Activated CD4-positive, alpha-beta T cell treated with anti-CD3 and anti-CD28 coated beads, Interleukin-2, amount 10 ng/mL, durations not matched to agents 7 days and 5 days (primary cell): ENCODE results near the gene TXNDC11. TPM values are rescaled to one million over a fixed set of nuclear protein-coding genes. Genes with fewer than 3 reads are reported as not detected.

Experiments
- CTCF ChIA-PET: fragments of 350-600 bp; sonication (Branson Sonifier 250); formaldehyde crosslinking; loops from one replicate; lab custom pipeline; 2021; ENCODE audit warnings: antibody characterized with exemption; lab: Charles Lee
- POLR2A ChIA-PET: fragments of 350-600 bp; sonication (Branson Sonifier 250); formaldehyde crosslinking; loops from one replicate; lab custom pipeline; 2021; ENCODE audit warnings: antibody characterized with exemption; lab: Charles Lee
- DNase-seq: peaks from one replicate; pipeline ENCODE4 v3.0.0-alpha.2; 2020
- H3K27ac Mint-ChIP-seq: one replicate; pipeline ENCODE4 v1.8.0; 2021; ENCODE audit warnings: mild to moderate bottlenecking, moderate library complexity, mixed read lengths
- H3K27me3 Mint-ChIP-seq: one replicate; pipeline ENCODE4 v1.8.0; 2021; ENCODE audit warnings: mixed read lengths
- H3K36me3 Mint-ChIP-seq: one replicate; pipeline ENCODE4 v1.8.0; 2021; ENCODE audit warnings: low read depth, mixed read lengths
- H3K4me1 Mint-ChIP-seq: one replicate; pipeline ENCODE4 v1.8.0; 2021; ENCODE audit warnings: mixed read lengths
- H3K4me3 Mint-ChIP-seq: one replicate; pipeline ENCODE4 v1.8.0; 2021; ENCODE audit warnings: mild to moderate bottlenecking, moderate library complexity, mixed read lengths
- H3K9me3 Mint-ChIP-seq: one replicate; pipeline ENCODE4 v1.8.0; 2021; ENCODE audit warnings: mixed read lengths
- total RNA-seq, 2 experiments: library from RNA; stranded (reverse); gene quantifications; one replicate each; pipeline ENCODE4 v1.2.3, GENCODE V29; 2021

TXNDC11 gene
- total RNA-seq, 2 experiments from 2014 or later, result 38.5 to 42.7 TPM

DNA sequence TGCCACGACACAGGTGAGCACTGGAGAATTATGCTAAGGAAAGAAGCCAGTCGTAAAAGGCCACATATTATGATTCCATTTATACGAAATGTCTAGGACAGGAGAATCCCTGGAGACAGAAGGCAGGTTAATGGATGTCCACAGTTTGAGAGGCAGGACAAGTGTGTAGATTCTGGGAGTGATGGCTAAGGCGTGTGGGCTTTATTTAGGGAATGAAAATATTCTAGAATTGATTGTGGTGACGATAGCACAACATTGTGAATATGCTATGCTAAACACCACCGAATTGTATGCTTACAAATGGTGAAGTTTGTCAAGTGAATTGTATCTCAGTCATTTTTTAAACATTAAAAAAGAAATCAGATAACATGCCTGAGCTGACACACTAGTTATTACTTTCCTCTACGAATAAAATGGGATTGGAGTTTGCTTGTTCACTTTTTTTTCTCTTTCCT, 5.3 kb upstream of the TXNDC11 start:
- Mint-ChIP-seq H3K4me3 (no peak overlapping the region), H3K4me1 (peaks cover 22% of the 10 kb centered on the region), H3K27ac (peak overlapping the region; percentile 60), H3K27me3 (no peaks in the 10 kb centered on the region), H3K36me3 (peaks cover 28% of the 10 kb centered on the region), H3K9me3 (no peaks in the 10 kb centered on the region)
- DNase-seq, result no peak
- ChIA-PET CTCF (interaction anchor here (1.6 kb wide), 1 partner anchor 49 kb away, joined by 6 read pairs; the partner anchor contains the start of gene ZC3H7A), POLR2A (interaction anchor here (0.6 to 0.7 kb wide), 2 partner anchors 11 to 320 kb away, joined by 3 read pairs; no protein-coding TSS in a partner anchor)

DNA sequence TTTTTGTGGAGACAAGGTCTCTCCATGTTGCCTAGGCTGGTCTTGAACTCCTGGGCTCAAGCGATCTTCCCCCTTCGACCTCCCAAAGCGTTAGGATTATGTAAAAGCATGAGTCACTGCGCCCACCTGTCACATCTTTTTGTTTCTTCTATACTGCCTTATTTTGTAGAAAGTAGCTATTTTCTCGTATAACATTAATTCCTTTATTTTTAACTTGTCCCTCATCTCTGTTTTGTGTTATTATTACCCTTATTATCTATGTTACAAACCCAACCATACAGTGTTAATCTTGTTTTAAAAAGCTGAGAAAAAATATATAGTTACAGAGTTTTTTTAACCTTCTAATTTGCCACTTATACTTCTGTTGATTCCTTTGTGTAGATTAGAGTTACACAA, 1.4 kb upstream of the TXNDC11 start:
- peak overlapping the region; percentile 95 for H3K4me3 Mint-ChIP-seq
- DNase-seq, result no peak
- CTCF ChIA-PET, result interaction anchor here (0.6 to 1.3 kb wide), 4 partner anchors 32 to 780 kb away, joined by 3 to 7 read pairs (median 4); no protein-coding TSS in a partner anchor
- H3K4me1 Mint-ChIP-seq, result peaks cover 46% of the 10 kb centered on the region
- peak overlapping the region; percentile 97 for H3K27ac Mint-ChIP-seq
- H3K9me3 Mint-ChIP-seq, result no peaks in the 10 kb centered on the region
- H3K27me3 Mint-ChIP-seq, result no peaks in the 10 kb centered on the region
- POLR2A ChIA-PET, result no interaction called here
- peaks cover 17% of the 10 kb centered on the region for H3K36me3 Mint-ChIP-seq

DNA sequence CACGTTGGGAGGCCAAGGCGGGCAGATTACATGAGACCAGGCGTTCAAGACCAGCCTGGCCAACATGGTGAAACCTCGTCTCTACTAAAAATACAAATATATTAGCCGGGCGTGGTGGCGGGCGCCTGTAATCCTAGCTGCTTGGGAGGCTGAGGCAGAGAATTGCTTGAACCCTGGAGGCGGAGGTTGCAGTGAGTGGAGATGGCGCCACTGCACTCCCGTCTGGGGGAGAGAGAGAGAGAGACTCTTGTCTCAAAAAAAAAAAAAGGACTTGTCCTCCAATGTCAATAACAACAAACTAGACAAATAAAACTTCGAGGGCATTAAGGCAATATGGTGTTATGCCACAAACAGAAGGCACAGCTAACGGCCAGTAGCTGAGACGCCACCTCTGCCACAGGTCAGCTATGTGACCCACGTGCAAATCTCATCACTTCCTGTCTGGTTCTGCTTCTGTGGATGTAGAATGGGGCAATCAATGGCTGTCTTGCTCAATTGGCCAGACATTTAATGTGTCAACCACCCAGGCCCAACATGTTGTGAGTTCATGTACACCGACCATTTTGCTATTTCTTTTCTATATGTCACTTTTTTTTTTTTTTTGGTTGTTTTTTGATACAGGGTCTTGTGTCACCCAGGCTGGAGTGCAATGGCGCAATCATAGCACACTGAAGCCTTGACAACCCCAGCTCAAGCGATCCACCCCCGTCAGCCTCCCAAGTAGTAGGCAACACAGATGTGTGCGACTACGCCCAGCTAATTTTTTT, 834 bp upstream of the TXNDC11 start:
- Mint-ChIP-seq H3K36me3 (peaks cover 19% of the 10 kb centered on the region), H3K4me1 (peaks cover 49% of the 10 kb centered on the region), H3K27me3 (no peaks in the 10 kb centered on the region), H3K27ac (peak overlapping the region; percentile 97), H3K4me3 (peak overlapping the region; percentile 95), H3K9me3 (no peaks in the 10 kb centered on the region)
- peak; percentile 20 for DNase-seq
- ChIA-PET POLR2A (interaction anchor here (0.8 to 1.3 kb wide), 2 partner anchors 27 to 54 kb away, joined by 3 to 6 read pairs; partner anchors contain the start of gene ZC3H7A), CTCF (interaction anchor here (0.6 to 1.5 kb wide), 9 partner anchors 10 to 780 kb away, joined by 3 to 10 read pairs (median 5); partner anchors contain the start of gene ZC3H7A)

DNA sequence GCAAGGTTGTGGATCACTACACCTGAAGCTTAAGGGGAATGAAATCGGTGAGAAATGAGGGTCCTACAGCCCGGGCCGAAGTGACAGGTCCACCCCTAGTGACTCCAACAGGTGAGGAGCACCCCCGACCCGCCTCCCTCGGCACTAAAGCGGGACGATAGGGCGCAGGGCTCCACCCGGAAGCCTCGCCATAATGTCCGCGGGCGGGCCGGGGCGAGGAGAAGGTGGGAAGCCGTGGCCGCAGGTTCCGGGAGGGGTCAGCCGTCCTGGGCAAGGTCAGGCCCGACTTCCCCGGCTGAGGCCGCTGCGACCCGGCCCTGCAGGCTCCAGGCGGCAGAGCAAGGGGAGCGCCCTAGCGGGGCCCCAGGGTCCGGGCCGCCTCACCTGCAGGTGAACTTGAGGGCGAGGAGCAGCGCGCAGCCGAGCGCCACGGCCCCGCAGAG, 543 bp downstream of the TXNDC11 start:
- Mint-ChIP-seq H3K27me3 (no peaks in the 10 kb centered on the region), H3K27ac (peak overlapping the region; percentile 95), H3K9me3 (no peaks in the 10 kb centered on the region), H3K36me3 (peaks cover 23% of the 10 kb centered on the region), H3K4me1 (peaks cover 53% of the 10 kb centered on the region), H3K4me3 (peak overlapping the region; percentile 95)
- peak; percentile 57 for DNase-seq
- CTCF ChIA-PET, result interaction anchor here (0.6 to 1.6 kb wide), 10 partner anchors 11 to 788 kb away, joined by 3 to 10 read pairs (median 4); partner anchors contain the start of gene ZC3H7A
- POLR2A ChIA-PET, result interaction anchor here (1.3 kb wide), 1 partner anchor 55 kb away, joined by 6 read pairs; the partner anchor contains the start of gene ZC3H7A

DNA sequence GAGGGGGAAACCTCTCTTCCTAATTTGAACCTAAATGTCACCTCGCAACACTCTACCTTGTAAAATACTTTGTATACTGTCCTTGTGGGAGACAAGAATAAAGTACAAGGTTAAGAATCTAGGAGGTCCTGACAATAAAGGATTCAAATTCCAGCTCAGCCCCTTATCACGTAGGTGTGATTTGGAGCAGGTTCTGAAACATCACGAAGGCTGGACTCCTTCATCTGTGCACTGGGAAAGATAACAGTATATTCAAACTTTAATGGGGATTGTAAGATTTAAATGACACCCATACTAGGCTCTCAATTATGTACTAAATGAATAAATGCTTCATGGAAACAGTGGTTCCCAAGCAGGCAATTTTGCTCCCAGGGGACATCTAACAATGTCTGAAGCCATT, 2.1 kb downstream of the TXNDC11 start:
- no peaks in the 10 kb centered on the region for H3K27me3 Mint-ChIP-seq
- POLR2A ChIA-PET, result no interaction called here
- no peak for DNase-seq
- H3K9me3 Mint-ChIP-seq, result no peaks in the 10 kb centered on the region
- peak overlapping the region; percentile 95 for H3K4me3 Mint-ChIP-seq
- H3K36me3 Mint-ChIP-seq, result peaks cover 36% of the 10 kb centered on the region
- H3K27ac Mint-ChIP-seq, result no peak overlapping the region
- CTCF ChIA-PET, result no interaction called here
- H3K4me1 Mint-ChIP-seq, result peaks cover 64% of the 10 kb centered on the region

DNA sequence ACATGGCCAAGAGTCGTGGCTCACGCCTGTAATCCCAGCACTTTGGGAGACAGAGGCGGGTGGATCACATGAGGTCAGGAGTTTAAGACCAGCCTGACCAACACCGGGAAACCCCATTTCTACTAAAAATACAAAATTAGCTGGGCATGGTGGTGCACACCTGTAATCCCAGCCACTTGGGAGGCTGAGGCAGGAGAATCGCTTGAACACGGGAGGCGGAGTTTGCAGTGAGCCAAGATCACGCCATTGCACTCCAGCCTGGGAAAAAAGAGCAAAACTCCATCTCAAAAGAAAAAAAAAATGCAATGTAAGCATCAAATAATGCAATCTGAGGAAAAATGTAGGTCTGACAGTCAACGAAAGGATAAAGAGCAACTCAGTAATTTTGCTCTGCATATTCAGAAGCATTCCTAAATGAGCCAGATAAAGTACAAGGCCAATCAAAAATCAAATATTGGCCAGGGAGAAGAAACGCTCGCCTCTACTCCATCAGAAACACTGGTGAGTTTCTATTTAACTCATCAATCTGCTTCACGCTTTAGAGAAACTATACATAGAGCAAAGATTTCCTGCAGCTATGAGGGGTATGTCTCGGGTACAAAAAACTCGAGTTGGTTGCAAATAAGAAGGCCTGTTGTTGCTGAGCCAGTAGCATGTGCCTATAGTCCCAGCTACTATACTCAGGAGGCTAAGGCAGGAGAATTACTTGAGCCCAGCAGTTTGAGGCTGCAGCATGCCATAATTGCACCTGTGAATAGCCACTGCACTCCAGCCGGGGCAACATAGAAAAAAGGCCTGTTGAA, 3.7 kb downstream of the TXNDC11 start:
- Mint-ChIP-seq H3K9me3 (no peaks in the 10 kb centered on the region), H3K36me3 (peaks cover 46% of the 10 kb centered on the region), H3K4me3 (peak overlapping the region; percentile 23), H3K27me3 (no peaks in the 10 kb centered on the region), H3K27ac (peak overlapping the region; percentile 19), H3K4me1 (peaks cover 76% of the 10 kb centered on the region)
- POLR2A ChIA-PET, result interaction anchor here (1.0 kb wide), 1 partner anchor 59 kb away, joined by 4 read pairs; no protein-coding TSS in a partner anchor
- CTCF ChIA-PET, result interaction anchor here (1.3 kb wide), 1 partner anchor 58 kb away, joined by 4 read pairs; the partner anchor contains the start of gene ZC3H7A
- DNase-seq, result no peak

DNA sequence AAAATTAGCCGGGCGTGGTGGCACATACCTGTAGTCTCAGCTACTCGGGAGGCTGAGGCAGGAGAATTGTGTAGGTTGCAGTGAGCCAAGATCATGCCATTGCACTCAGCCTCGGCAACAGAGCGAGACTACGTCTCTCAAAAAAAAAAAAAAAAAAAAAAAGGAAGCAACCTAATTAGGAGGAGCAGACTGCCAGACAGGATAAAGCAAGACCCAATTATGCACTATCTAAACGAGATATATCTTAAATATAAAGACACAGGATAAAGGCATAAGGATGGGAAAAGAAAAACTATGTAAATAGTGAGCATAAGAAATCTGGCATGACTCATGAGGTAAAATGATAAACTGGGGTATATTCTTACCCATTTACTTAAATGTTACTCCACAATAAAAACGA, 4.9 kb downstream of the TXNDC11 start:
- no peaks in the 10 kb centered on the region for H3K27me3 Mint-ChIP-seq
- DNase-seq, result no peak
- peaks cover 74% of the 10 kb centered on the region for H3K4me1 Mint-ChIP-seq
- ChIA-PET CTCF (no interaction called here), POLR2A (no interaction called here)
- H3K4me3 Mint-ChIP-seq, result no peak overlapping the region
- H3K27ac Mint-ChIP-seq, result no peak overlapping the region
- H3K36me3 Mint-ChIP-seq, result peaks cover 54% of the 10 kb centered on the region
- H3K9me3 Mint-ChIP-seq, result no peaks in the 10 kb centered on the region

DNA sequence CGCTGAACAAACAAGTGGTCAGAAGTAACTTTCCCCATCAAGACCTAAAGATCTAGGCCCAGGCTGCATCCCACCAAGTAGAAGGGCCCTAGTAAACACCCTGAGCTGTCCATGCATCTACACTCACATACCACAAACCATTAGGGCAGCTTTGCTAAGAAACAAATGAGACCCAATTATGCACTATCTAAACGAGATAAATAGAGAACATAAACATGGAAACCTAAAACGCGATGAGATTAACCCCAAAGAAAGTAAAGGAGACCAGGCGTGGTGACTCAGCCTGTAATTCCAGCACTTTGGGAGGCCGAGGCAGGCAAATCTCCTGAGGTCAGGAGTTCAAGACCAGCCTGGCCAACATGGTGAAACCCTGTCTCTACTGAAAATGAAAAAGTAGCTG, 5.8 kb downstream of the TXNDC11 start:
- Mint-ChIP-seq H3K36me3 (peaks cover 62% of the 10 kb centered on the region), H3K27ac (no peak overlapping the region)
- CTCF ChIA-PET, result interaction anchor here (0.5 to 3.0 kb wide), 3 partner anchors 21 to 81 kb away, joined by 3 to 14 read pairs (median 3); partner anchors contain the start of gene ZC3H7A

DNA sequence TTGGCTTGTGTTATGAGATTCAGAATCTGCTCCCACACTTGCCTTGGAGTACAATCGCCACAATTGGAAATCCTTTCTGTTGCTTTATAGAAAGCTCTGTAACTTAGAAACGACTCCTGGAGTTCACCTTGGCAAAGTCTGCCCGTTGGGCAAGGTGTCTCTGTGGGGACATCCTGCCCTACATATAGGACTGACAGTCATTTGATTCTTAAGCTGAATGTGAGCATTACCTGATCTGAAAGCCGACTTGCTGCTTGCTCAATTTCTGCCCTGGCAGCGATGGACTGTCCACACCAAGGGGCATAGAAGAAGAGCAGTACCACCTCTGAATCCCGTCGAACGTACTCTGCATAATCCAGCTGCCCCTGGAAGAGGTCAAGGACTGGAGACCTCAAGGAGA, 6.9 kb downstream of the TXNDC11 start:
- POLR2A ChIA-PET, result interaction anchor here (0.5 kb wide), 1 partner anchor 41 kb away, joined by 3 read pairs; no protein-coding TSS in a partner anchor
- H3K27me3 Mint-ChIP-seq, result no peaks in the 10 kb centered on the region
- no peak for DNase-seq
- peaks cover 79% of the 10 kb centered on the region for H3K4me1 Mint-ChIP-seq
- H3K27ac Mint-ChIP-seq, result no peak overlapping the region
- H3K36me3 Mint-ChIP-seq, result peaks cover 67% of the 10 kb centered on the region
- no peaks in the 10 kb centered on the region for H3K9me3 Mint-ChIP-seq
- H3K4me3 Mint-ChIP-seq, result no peak overlapping the region
- CTCF ChIA-PET, result interaction anchor here (3.0 kb wide), 1 partner anchor 61 kb away, joined by 14 read pairs; the partner anchor contains the start of gene ZC3H7A

More for the DNA sequence above, 5.8 kb downstream of the TXNDC11 start:
- Mint-ChIP-seq H3K27me3 (no peaks in the 10 kb centered on the region), H3K9me3 (no peaks in the 10 kb centered on the region), H3K4me1 (peaks cover 81% of the 10 kb centered on the region), H3K4me3 (no peak overlapping the region)
- POLR2A ChIA-PET, result no interaction called here
- DNase-seq, result no peak

DNA sequence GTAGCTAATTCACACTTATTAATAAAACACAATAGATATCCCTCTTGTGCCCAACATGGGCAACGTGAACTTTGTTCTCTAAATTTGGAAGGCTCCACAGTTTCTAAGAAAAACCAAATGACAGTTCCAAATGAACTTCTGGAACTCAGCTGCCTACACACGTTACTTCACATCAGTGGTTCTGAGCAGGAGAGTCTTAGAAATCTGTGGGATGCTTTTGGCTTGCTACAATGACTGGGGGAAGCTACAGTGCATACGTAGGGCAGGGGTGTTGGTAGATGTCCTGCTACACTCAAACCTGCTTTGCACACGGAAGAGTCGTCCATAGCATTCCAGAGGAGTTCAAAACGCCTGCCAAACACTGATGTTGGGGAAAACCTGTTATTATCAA, 8.0 kb downstream of the TXNDC11 start:
- ChIA-PET POLR2A (interaction anchor here (0.6 kb wide), 1 partner anchor 76 kb away, joined by 5 read pairs; no protein-coding TSS in a partner anchor), CTCF (interaction anchor here (0.6 to 3.0 kb wide), 4 partner anchors 26 to 683 kb away, joined by 3 to 14 read pairs (median 3); partner anchors contain the start of gene ZC3H7A)
- peaks cover 72% of the 10 kb centered on the region for H3K36me3 Mint-ChIP-seq
- no peaks in the 10 kb centered on the region for H3K27me3 Mint-ChIP-seq
- H3K9me3 Mint-ChIP-seq, result no peaks in the 10 kb centered on the region
- no peak overlapping the region for H3K4me3 Mint-ChIP-seq
- DNase-seq, result no peak
- H3K4me1 Mint-ChIP-seq, result peaks cover 77% of the 10 kb centered on the region
- H3K27ac Mint-ChIP-seq, result no peak overlapping the region

DNA sequence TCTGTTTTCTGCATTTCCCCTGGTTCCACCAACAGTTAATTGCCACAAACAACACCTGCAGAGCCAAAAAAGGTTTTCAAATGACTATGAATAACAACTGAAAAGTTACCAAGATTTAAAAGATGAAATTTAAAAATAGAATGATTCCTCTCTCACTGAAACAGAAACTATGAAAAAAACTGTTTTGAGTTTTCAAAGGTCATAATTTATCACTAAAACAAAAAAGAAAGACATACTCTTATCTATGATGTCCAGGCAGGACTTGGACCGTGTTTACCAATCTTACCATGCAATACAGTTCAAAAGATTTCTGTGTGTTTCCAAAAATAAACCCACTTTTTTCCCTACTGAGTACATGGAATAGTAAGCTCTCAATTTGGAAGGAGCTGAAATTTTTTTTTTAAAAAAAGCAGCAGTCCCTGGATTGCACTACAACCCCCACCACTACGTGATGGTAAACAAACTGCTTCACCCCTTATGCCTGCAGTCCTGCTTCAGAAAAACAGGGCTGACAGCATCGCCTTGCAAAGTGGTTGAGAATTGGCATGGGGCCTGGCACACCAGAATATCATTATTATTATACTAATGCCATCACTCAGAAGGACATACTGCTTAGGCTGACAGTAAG, 8.5 kb downstream of the TXNDC11 start:
- Mint-ChIP-seq H3K4me3 (no peak overlapping the region), H3K9me3 (no peaks in the 10 kb centered on the region), H3K4me1 (peaks cover 77% of the 10 kb centered on the region), H3K27me3 (no peaks in the 10 kb centered on the region), H3K27ac (no peak overlapping the region), H3K36me3 (peaks cover 72% of the 10 kb centered on the region)
- ChIA-PET CTCF (interaction anchor here (0.6 to 3.0 kb wide), 4 partner anchors 26 to 683 kb away, joined by 3 to 14 read pairs (median 3); partner anchors contain the start of gene ZC3H7A), POLR2A (no interaction called here)
- no peak for DNase-seq
